IPS-18a (cell line): Measurements from ENCODE around the gene CASQ1.

Source experiments
- H3K27ac ChIP-seq: one replicate; pipeline ENCODE4 v1.5.1; 2013; ENCODE audit warnings: low read length
- H3K27me3 ChIP-seq: one replicate; pipeline ENCODE4 v1.6.1; 2013; ENCODE audit warnings: mild to moderate bottlenecking, low read length; ENCODE audit not compliant: control insufficient read depth, insufficient read depth
- H3K36me3 ChIP-seq: one replicate; pipeline ENCODE4 v1.6.1; 2013; ENCODE audit warnings: low read depth, low read length; ENCODE audit not compliant: control insufficient read depth
- H3K4me1 ChIP-seq: one replicate; pipeline ENCODE4 v1.6.1; 2013; ENCODE audit warnings: low read depth, low read length; ENCODE audit not compliant: control insufficient read depth
- H3K4me3 ChIP-seq: one replicate; pipeline ENCODE4 v1.5.1; 2013; ENCODE audit warnings: low read length
- H3K9ac ChIP-seq: one replicate; pipeline ENCODE4 v1.6.1; 2013; ENCODE audit warnings: mild to moderate bottlenecking, low read length, moderate library complexity
- H3K9me3 ChIP-seq: one replicate; pipeline ENCODE4 v1.6.1; 2013; ENCODE audit warnings: low read depth, low read length; ENCODE audit not compliant: control insufficient read depth

The CASQ1 gene

DNA sequence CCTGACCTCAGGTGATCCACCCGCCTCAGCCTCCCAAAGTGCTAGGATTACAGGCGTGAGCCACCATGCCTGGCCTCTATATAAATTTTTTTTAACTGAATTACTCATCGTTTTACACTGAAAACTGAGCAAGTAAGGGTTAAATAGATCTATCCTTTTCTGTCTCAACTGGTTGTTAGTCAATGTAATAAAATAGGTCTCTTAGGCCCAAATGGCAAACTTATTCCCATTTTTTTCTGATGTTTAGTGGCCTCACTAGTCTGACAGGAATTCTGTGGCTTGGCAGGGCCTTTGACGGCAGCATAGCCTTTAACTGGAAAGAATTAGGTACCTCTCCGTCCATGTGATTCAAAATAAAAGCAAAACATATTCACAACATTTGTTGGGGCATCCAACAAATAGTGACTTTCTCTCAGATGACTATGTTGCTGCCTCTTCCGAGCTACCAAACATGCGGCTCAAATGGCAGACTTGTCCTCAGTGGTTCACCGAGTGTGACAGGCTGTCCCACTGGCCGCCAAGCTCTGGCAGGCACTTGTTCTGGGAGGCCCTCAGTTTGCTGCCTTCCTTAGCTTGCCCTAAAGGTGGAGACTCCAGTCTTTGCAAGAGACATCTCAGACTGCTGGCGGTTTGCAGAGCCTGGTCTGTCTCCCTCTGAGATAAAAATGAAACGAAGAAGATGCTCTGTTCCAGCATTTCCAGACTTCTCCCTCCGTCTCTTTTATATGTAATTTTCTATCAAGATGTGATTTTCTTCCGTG is 21.6 kb upstream of the CASQ1 start:
- Histone ChIP-seq H3K27me3 (no peaks in the 10 kb centered on the region), H3K36me3 (no peaks in the 10 kb centered on the region), H3K4me1 (peaks cover 60% of the 10 kb centered on the region), H3K9ac (peak overlapping the region; percentile 34), H3K27ac (peak overlapping the region; percentile 76), H3K9me3 (no peaks in the 10 kb centered on the region), H3K4me3 (peak overlapping the region; percentile 58)

DNA sequence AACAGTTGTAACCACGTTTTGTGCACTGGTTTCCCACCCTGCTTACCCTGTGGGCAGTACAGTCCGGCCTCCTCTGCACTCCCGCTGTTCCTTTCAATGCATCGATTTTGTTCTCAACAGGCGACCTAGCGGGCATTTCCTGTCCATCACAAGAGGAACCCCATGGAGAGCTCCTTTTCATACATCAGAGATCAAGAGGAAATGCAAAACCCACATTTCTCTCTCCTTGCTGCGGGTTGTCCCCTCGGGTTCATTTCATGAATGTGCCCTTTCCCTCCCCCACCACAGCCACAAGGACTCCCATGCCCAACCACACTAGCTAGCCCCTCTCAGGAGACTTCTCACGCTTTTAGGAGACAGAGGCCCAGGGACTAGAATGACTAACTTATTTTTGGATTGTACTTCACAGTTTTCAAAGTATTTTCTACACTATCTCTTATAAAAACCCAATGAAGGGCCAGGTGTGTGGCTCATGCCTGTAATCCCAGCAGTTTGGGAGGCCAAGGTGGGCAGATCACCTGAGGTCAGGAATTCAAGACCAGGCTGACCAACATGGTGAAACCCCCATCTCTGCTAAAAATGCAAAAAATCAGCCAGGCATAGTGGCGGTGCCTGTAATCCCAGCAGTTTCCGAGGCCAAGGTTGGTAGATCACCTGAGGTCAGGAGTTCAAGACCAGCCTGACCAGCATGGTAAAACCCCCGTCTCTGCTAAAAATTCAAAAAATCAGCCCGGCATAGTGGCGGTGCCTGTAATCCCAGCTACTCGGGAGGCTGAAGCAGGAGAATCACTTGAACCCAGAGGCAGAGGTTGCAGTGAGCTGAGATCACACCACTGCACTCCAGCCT is 20.6 kb upstream of the CASQ1 start:
- H3K4me3 ChIP-seq = peak overlapping the region; percentile 58
- peak overlapping the region; percentile 35 for H3K9ac ChIP-seq
- H3K36me3 ChIP-seq = no peaks in the 10 kb centered on the region
- no peaks in the 10 kb centered on the region for H3K9me3 ChIP-seq
- H3K4me1 ChIP-seq = peaks cover 60% of the 10 kb centered on the region
- peak overlapping the region; percentile 76 for H3K27ac ChIP-seq
- no peaks in the 10 kb centered on the region for H3K27me3 ChIP-seq

DNA sequence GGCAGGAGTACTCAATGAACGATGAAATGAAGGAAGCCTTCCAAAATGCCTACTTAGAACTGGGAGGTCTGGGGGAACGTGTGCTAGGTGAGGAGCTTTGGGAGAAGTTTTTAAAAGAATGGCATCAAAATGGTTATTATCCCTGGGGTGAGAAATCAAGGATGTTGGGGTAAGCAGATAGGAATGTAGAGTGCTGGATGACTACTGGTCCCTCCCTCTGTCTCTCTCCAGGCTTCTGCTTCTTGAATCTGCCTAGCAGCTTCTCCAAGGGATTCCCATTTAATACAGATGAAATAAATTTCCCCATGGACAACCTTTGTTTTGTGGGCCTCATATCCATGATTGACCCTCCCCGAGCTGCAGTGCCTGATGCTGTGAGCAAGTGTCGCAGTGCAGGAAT is 19.0 kb upstream of the CASQ1 start:
- peaks cover 60% of the 10 kb centered on the region for H3K4me1 ChIP-seq
- H3K4me3 ChIP-seq = no peak overlapping the region
- no peaks in the 10 kb centered on the region for H3K9me3 ChIP-seq
- H3K27me3 ChIP-seq = no peaks in the 10 kb centered on the region
- no peaks in the 10 kb centered on the region for H3K36me3 ChIP-seq
- no peak overlapping the region for H3K27ac ChIP-seq
- H3K9ac ChIP-seq = no peak overlapping the region

DNA sequence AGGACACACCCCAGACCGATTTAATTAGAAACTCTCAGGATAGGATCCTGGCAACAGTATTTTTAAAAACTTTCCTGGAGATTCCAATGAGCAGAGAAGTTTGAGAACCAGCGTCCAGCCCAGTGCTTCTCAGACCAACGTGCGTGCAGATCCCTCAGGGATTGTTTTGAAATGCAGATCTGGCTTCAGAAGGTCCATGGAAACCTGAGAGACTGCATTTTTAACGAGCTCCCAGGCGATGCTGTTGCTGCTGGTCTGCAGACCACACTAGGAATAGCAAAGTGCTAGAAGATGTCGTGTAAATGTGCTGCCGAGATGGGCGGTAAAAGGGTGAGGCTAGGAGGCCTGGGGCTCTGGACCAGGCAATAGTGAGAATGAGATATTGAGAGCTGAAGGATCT is 18.4 kb upstream of the CASQ1 start:
- H3K36me3 ChIP-seq = no peaks in the 10 kb centered on the region
- H3K27me3 ChIP-seq = no peaks in the 10 kb centered on the region
- no peak overlapping the region for H3K27ac ChIP-seq
- H3K9ac ChIP-seq = no peak overlapping the region
- peak overlapping the region; percentile 0 for H3K4me3 ChIP-seq
- H3K4me1 ChIP-seq = peaks cover 55% of the 10 kb centered on the region
- no peaks in the 10 kb centered on the region for H3K9me3 ChIP-seq

DNA sequence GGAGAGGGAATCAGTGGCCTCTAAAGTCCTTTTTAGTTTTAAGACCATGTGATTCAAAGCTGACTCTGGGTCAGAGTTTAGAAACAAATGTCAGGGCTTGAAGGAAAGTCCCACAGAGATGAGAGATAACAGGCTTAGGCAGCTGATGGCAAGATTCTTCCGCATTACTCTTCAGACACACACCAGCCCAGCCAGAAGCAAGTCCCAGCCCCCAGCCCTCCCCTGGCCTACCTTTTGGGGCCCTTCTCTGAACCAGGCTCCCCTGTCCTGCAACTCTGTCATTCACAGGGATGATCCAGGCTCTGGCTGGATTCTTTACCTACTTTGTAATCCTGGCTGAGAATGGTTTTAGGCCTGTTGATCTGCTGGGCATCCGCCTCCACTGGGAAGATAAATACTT is 13.1 kb upstream of the CASQ1 start:
- no peaks in the 10 kb centered on the region for H3K9me3 ChIP-seq
- H3K27me3 ChIP-seq = no peaks in the 10 kb centered on the region
- peaks cover 13% of the 10 kb centered on the region for H3K4me1 ChIP-seq
- no peak overlapping the region for H3K9ac ChIP-seq
- H3K27ac ChIP-seq = no peak overlapping the region
- H3K4me3 ChIP-seq = no peak overlapping the region
- no peaks in the 10 kb centered on the region for H3K36me3 ChIP-seq

DNA sequence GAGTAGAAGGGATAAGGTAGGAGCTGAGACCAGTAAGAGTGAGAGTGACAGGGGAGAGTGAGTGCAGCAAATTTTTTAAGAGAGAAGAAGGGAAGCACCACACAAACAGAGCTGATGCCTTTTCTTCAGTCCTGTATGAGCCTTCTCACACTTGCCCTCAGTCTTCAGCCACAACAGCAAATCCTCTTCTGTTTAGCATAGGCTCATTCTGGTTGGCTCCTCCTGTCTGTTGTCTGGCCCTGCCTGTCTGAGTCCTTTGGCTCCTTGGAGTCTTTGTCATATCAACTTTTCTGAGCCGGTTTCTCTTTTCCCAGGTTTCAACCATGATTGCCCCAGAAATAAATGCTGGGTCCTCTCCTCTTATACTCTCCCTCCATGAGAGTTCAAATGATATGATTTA is 12.7 kb upstream of the CASQ1 start:
- Histone ChIP-seq H3K4me3 (no peak overlapping the region), H3K36me3 (no peaks in the 10 kb centered on the region), H3K27ac (no peak overlapping the region), H3K27me3 (no peaks in the 10 kb centered on the region), H3K9ac (no peak overlapping the region), H3K4me1 (peaks cover 9% of the 10 kb centered on the region), H3K9me3 (no peaks in the 10 kb centered on the region)

DNA sequence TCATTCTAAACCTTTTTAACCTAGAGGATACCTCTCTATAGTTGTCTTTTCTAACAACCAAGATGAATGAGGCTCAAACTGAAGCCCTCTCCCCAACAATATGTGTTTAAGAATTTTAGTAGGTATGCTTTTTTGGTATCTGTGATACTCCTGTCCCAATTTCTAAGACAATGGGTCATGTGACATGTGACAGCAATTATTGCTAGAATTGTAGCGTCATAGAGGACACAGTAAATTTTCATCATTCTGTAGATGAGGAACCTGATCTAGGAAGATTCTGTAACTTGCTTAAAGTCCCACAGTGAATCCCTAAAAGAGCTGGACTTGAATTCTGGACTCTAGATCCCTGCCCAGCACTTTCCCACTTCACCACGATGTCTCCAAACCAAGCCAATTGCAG is 11.6 kb upstream of the CASQ1 start:
- Histone ChIP-seq H3K4me3 (no peak overlapping the region), H3K27ac (no peak overlapping the region), H3K9ac (no peak overlapping the region), H3K4me1 (peaks cover 7% of the 10 kb centered on the region), H3K27me3 (no peaks in the 10 kb centered on the region), H3K36me3 (no peaks in the 10 kb centered on the region), H3K9me3 (no peaks in the 10 kb centered on the region)

DNA sequence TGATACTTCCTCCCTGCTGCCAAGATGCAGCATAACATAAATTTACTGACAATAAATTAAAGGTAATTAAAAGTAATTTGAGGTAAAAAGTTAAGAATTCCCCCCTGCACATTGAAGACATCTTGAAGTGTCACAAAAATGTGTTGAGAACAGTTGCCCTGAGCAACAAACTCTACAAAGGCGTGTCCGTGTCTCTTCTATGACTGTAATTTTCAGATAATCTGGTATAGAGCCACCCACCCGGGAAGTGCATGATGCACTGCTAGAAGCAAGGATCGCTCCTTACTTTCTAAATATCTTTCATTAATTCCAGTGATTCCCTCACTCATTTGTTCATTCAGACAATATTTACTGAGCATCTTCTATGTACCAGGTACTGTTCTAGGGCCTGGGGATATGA is 11.0 kb upstream of the CASQ1 start:
- Histone ChIP-seq H3K27me3 (no peaks in the 10 kb centered on the region), H3K9ac (no peak overlapping the region), H3K9me3 (no peaks in the 10 kb centered on the region), H3K4me1 (peaks cover 7% of the 10 kb centered on the region), H3K27ac (no peak overlapping the region), H3K4me3 (no peak overlapping the region), H3K36me3 (no peaks in the 10 kb centered on the region)

DNA sequence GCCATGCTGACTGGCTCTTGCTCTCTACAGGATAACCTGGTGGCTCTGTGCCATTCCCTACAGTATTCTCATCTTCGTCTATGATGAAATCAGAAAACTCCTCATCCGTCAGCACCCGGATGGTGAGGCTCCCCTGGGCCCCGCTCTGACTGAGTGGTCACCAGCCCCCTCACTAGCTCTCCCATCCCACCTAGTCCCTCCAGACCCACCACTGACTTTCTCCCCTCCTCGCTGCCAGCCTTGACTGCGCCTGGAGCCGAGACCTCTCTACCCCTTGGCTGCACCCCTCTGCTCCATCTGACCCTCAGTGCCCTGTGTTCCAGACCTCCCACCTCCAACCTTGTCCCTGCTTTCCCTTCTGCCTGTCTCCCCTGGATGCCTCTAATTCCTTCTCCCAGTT is 4.1 kb upstream of the CASQ1 start:
- Histone ChIP-seq H3K4me1 (peaks cover 6% of the 10 kb centered on the region), H3K36me3 (no peaks in the 10 kb centered on the region), H3K9me3 (no peaks in the 10 kb centered on the region), H3K27ac (no peak overlapping the region), H3K4me3 (no peak overlapping the region), H3K27me3 (no peaks in the 10 kb centered on the region), H3K9ac (no peak overlapping the region)

DNA sequence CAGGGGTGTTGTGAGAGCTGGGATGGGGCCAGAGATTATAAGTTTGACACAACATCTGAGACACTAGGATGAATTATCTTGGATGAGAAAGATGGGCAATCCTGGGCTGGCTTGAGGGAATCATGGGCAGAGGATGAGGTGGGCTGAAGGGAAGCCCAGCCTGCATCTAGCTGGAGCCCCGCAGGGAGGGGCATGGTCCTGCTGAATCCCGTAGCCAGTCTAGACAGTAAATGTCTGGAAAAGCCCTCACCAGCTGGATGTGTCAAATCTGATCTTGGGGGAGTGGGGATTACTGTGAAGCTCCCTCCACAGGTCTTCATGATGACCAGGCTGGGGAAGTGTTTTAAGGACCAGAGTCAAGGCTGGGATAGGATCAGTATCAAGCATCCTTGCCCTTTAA is 3.6 kb upstream of the CASQ1 start:
- no peak overlapping the region for H3K27ac ChIP-seq
- H3K4me1 ChIP-seq = peaks cover 6% of the 10 kb centered on the region
- no peak overlapping the region for H3K9ac ChIP-seq
- H3K36me3 ChIP-seq = no peaks in the 10 kb centered on the region
- H3K4me3 ChIP-seq = no peak overlapping the region
- no peaks in the 10 kb centered on the region for H3K27me3 ChIP-seq
- no peaks in the 10 kb centered on the region for H3K9me3 ChIP-seq

DNA sequence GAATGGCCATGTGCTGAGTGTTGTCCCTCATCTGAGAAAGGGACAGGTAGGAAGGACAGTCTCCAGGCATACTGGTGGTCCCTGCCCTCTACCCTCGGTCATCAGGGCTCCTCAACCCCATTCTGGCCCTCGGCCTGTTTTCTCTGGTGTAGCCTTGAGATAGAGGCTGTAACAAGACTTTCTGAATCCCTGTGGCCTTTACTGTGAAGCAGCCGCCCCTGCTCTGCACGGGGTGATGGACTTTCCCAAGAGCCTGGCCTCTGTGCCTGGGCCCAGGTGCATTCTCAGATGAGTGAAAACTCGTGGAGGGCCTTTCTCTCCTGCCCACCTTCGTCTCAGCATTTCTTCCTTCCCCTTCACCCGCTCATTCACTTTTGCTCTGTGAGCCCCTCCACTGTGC is 3.0 kb upstream of the CASQ1 start:
- no peak overlapping the region for H3K9ac ChIP-seq

DNA sequence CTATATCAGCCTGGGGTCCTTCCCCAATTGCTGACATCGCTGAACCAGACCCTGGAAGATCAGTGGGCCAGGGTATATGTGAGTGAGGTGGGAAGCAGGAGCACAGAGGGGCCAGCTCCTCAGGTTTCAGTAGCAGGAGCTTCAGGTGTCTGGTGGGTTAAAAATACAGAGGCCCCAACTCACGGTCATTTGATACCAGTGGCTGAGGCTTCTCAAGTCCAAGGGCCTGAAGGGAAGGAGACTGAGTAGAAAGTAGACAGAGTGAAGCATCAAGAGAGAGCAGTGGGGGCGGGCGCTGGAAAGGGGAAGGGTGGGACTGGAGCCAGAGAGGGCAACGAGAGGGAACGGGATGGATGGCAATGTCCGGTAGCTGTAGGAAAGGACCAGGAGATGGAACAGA is 2.0 kb upstream of the CASQ1 start:
- H3K36me3 ChIP-seq = no peaks in the 10 kb centered on the region
- no peak overlapping the region for H3K9ac ChIP-seq
- peaks cover 20% of the 10 kb centered on the region for H3K4me1 ChIP-seq
- H3K27ac ChIP-seq = no peak overlapping the region
- H3K9me3 ChIP-seq = no peaks in the 10 kb centered on the region
- H3K4me3 ChIP-seq = no peak overlapping the region
- no peaks in the 10 kb centered on the region for H3K27me3 ChIP-seq

More for the DNA sequence above, 3.0 kb upstream of the CASQ1 start:
- no peak overlapping the region for H3K27ac ChIP-seq
- H3K4me1 ChIP-seq = peaks cover 12% of the 10 kb centered on the region
- no peaks in the 10 kb centered on the region for H3K36me3 ChIP-seq
- no peaks in the 10 kb centered on the region for H3K27me3 ChIP-seq
- no peak overlapping the region for H3K4me3 ChIP-seq
- H3K9me3 ChIP-seq = no peaks in the 10 kb centered on the region
